Smooth muscle cell (in vitro differentiated cells): ENCODE measurements around the gene TELO2. TPM values are rescaled to one million over a fixed set of nuclear protein-coding genes. Genes with fewer than 3 reads are reported as not detected.

Experiments used
- DNase-seq: peaks from one replicate; lab custom pipeline; 2025; ENCODE audit not compliant: unreplicated experiment; lab: John Stamatoyannopoulos, UW
- H2AFZ ChIP-seq: fragments of 200-600 bp; sonication (generic); 2 replicates; pipeline ENCODE4 v1.6.0; 2016; ENCODE audit warnings: antibody characterized with exemption, low read depth, mild to moderate bottlenecking
- H3F3A ChIP-seq: fragments of 200-600 bp; sonication (generic); 2 replicates; pipeline ENCODE4 v1.6.0; 2017; ENCODE audit warnings: antibody characterized with exemption, low read depth
- H3K27ac ChIP-seq: fragments of 200-600 bp; sonication (generic); 2 replicates; pipeline ENCODE4 v1.5.1; 2016; ENCODE audit warnings: low read depth, mild to moderate bottlenecking
- H3K27me3 ChIP-seq: fragments of 200-600 bp; sonication (generic); 2 replicates; pipeline ENCODE4 v1.6.1; 2016; ENCODE audit warnings: low read depth, mild to moderate bottlenecking
- H3K36me3 ChIP-seq: fragments of 200-600 bp; sonication (generic); 2 replicates; pipeline ENCODE4 v1.5.1; 2016; ENCODE audit warnings: low read depth
- H3K4me1 ChIP-seq: fragments of 200-600 bp; sonication (generic); 2 replicates; pipeline ENCODE4 v1.5.1; 2016; ENCODE audit warnings: low read depth
- H3K4me2 ChIP-seq: fragments of 200-600 bp; sonication (generic); 2 replicates; pipeline ENCODE4 v1.6.0; 2016; ENCODE audit warnings: mild to moderate bottlenecking
- H3K4me3 ChIP-seq: fragments of 200-600 bp; sonication (generic); 2 replicates; pipeline ENCODE4 v1.5.1; 2016; ENCODE audit warnings: mild to moderate bottlenecking
- H3K79me2 ChIP-seq: fragments of 200-600 bp; sonication (generic); 2 replicates; pipeline ENCODE4 v1.6.0; 2016; ENCODE audit warnings: low read depth, mild to moderate bottlenecking
- H3K9ac ChIP-seq: fragments of 200-600 bp; sonication (generic); 2 replicates; pipeline ENCODE4 v1.6.0; 2016; ENCODE audit warnings: low read depth
- H3K9me3 ChIP-seq: fragments of 200-600 bp; sonication (generic); replicated peaks from 2 replicates; pipeline ENCODE4 v1.5.1; 2016; ENCODE audit warnings: low read depth
- H4K20me1 ChIP-seq: fragments of 200-600 bp; sonication (generic); 2 replicates; pipeline ENCODE4 v1.6.0; 2016; ENCODE audit warnings: low read depth
- WGBS: methylation state at CpG from one replicate; pipeline ENCODE4 v1.1.7; 2016; ENCODE audit warnings: low lambda C conversion rate; 5-methylcytosine and 5-hydroxymethylcytosine counted together
- polyA plus RNA-seq: library from polyadenylated mRNA; unstranded; fragments of >200 nt; fragmentation: Nextera tagmentation; extraction: Ambion mirVana; gene quantifications from 2 replicates; pipeline ENCODE4 v1.2.1, GENCODE V29; 2016
- total RNA-seq: library from RNA; depleted of rRNA; stranded (reverse); fragments of >200 nt; gene quantifications from 2 replicates; pipeline ENCODE4 v1.2.3, GENCODE V29; 2014
- TF ChIP-seq, protein P1 (sequence below): fragments of 200-600 bp; sonication (generic); IDR thresholded peaks from 2 replicates; pipeline ENCODE4 v1.5.1; 2017; ENCODE audit warnings: borderline replicate concordance, mild to moderate bottlenecking, antibody characterized with exemption; ENCODE audit not compliant: insufficient read depth, poor library complexity, severe bottlenecking

The TELO2 gene
- total and polyA plus RNA-seq, 2 experiments from 2014 or later: 6.5 to 22.9 TPM

GRCh38 chr16:1444730-1445517 is 48.2 kb upstream of the TELO2 start:
- TF ChIP-seq, protein P1, sequence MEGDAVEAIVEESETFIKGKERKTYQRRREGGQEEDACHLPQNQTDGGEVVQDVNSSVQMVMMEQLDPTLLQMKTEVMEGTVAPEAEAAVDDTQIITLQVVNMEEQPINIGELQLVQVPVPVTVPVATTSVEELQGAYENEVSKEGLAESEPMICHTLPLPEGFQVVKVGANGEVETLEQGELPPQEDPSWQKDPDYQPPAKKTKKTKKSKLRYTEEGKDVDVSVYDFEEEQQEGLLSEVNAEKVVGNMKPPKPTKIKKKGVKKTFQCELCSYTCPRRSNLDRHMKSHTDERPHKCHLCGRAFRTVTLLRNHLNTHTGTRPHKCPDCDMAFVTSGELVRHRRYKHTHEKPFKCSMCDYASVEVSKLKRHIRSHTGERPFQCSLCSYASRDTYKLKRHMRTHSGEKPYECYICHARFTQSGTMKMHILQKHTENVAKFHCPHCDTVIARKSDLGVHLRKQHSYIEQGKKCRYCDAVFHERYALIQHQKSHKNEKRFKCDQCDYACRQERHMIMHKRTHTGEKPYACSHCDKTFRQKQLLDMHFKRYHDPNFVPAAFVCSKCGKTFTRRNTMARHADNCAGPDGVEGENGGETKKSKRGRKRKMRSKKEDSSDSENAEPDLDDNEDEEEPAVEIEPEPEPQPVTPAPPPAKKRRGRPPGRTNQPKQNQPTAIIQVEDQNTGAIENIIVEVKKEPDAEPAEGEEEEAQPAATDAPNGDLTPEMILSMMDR: no peak
- Histone ChIP-seq H3F3A (no peaks in the 10 kb centered on the region), H3K79me2 (no peaks in the 10 kb centered on the region), H3K9me3 (no peaks in the 10 kb centered on the region), H2AFZ (no peak overlapping the region), H3K9ac (no peak overlapping the region), H3K36me3 (no peaks in the 10 kb centered on the region), H3K4me3 (no peak overlapping the region), H4K20me1 (no peaks in the 10 kb centered on the region), H3K4me2 (no peak overlapping the region), H3K4me1 (no peaks in the 10 kb centered on the region), H3K27ac (no peak overlapping the region), H3K27me3 (no peaks in the 10 kb centered on the region)
- DNase-seq: no peak
- WGBS: 94% methylated on average over 36 of the region's 48 CpGs

DNA sequence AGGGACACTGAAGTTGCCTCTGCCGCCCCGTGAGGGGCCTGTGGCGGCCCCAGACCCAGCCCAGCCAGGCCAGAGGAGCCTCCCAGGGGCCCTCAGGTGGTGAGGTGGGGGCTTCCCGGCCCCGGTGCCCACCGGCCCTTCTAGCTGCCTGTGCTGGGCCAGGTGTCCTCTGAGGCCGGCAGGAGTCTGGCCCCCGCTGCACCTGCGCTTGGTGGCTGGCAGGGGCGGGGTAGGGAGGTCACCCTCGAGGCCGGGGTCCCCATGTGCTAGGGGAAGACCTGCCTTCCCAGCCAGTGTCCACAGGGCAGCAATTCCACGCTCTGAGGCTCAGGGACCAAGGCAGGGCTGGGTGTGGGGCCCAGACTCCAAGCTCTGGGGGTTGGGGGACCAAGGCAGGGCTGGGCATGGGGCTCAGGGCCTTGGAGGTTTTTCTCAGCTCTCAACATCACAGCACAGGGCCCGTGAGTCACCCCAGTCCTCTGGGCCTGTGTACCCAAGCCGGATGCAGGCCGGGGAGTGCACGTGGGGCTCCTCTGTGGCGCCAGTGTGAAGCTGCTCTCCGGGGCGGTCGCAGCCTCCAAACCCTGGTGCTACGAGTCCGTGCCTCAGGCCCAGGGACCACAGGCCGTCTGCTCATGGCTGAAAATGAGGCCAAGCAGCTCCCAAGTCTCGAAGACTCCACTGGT is 47.5 kb upstream of the TELO2 start:
- no peaks in the 10 kb centered on the region for H3F3A ChIP-seq
- no peak for DNase-seq
- no peaks in the 10 kb centered on the region for H4K20me1 ChIP-seq
- no peaks in the 10 kb centered on the region for H3K9me3 ChIP-seq
- H3K4me1 ChIP-seq: no peaks in the 10 kb centered on the region
- H3K4me2 ChIP-seq: no peak overlapping the region
- no peak overlapping the region for H3K4me3 ChIP-seq
- no peak overlapping the region for H2AFZ ChIP-seq
- no peaks in the 10 kb centered on the region for H3K36me3 ChIP-seq
- 93% methylated on average over 19 of the region's 25 CpGs for WGBS
- H3K27me3 ChIP-seq: no peaks in the 10 kb centered on the region
- H3K9ac ChIP-seq: no peak overlapping the region
- no peak overlapping the region for H3K27ac ChIP-seq
- TF ChIP-seq, protein P1: no peak
- no peaks in the 10 kb centered on the region for H3K79me2 ChIP-seq

GRCh38 chr16:1446296-1447080 is 46.7 kb upstream of the TELO2 start:
- no peaks in the 10 kb centered on the region for H3K9me3 ChIP-seq
- H3K4me2 ChIP-seq: no peak overlapping the region

More at GRCh38 chr16:1446296-1447080, 46.7 kb upstream of the TELO2 start:
- 97% methylated on average over 32 of the region's 41 CpGs for WGBS
- TF ChIP-seq, protein P1: no peak
- no peak overlapping the region for H2AFZ ChIP-seq
- no peak for DNase-seq
- H3K36me3 ChIP-seq: no peaks in the 10 kb centered on the region
- H3K4me3 ChIP-seq: no peak overlapping the region
- no peaks in the 10 kb centered on the region for H3K79me2 ChIP-seq
- no peaks in the 10 kb centered on the region for H3K27me3 ChIP-seq
- H3K9ac ChIP-seq: no peak overlapping the region
- no peak overlapping the region for H3K27ac ChIP-seq
- H3K4me1 ChIP-seq: no peaks in the 10 kb centered on the region
- no peaks in the 10 kb centered on the region for H3F3A ChIP-seq
- H4K20me1 ChIP-seq: no peaks in the 10 kb centered on the region
